Iris pigment epithelial cell (primary cell): ENCODE measurements around the gene SLCO4A1.

ENCODE experiments used
- DNase-seq: peaks from one replicate; pipeline ENCODE4 v3.0.0-alpha.2; 2011; ENCODE audit warnings: low read depth

The SLCO4A1 gene

GRCh38 chr20:62688083-62688482 lies 45.8 kb downstream of the SLCO4A1 start:
- DNase-seq = no peak

GRCh38 chr20:62688855-62689460 lies 46.7 kb downstream of the SLCO4A1 start:
- peak; percentile 22 for DNase-seq

GRCh38 chr20:62689861-62690260 lies 47.6 kb downstream of the SLCO4A1 start:
- no peak for DNase-seq

- no peak for DNase-seq
These were observed 48.0 kb downstream of the SLCO4A1 start for GRCh38 chr20:62690261-62690820.

GRCh38 chr20:62691487-62691886 lies 49.2 kb downstream of the SLCO4A1 start:
- DNase-seq = no peak

GRCh38 chr20:62692176-62692575 lies 49.9 kb downstream of the SLCO4A1 start:
- DNase-seq = no peak

GRCh38 chr20:62692801-62693523 lies 50.7 kb downstream of the SLCO4A1 start:
- DNase-seq = no peak

- DNase-seq = no peak
These were observed 51.2 kb downstream of the SLCO4A1 start for GRCh38 chr20:62693524-62693922.

- DNase-seq = no peak
These were observed 51.8 kb downstream of the SLCO4A1 start for GRCh38 chr20:62694106-62694505.

GRCh38 chr20:62694868-62695267 lies 52.6 kb downstream of the SLCO4A1 start:
- DNase-seq = no peak

GRCh38 chr20:62695448-62696414 lies 53.4 kb downstream of the SLCO4A1 start:
- no peak for DNase-seq

GRCh38 chr20:62696434-62696957 lies 54.2 kb downstream of the SLCO4A1 start:
- DNase-seq = no peak

GRCh38 chr20:62696989-62697388 lies 54.7 kb downstream of the SLCO4A1 start:
- DNase-seq = no peak

GRCh38 chr20:62697468-62697912 lies 55.2 kb downstream of the SLCO4A1 start:
- DNase-seq = no peak

- no peak for DNase-seq
These were observed 55.9 kb downstream of the SLCO4A1 start for GRCh38 chr20:62698231-62698630.

GRCh38 chr20:62699296-62699695 lies 57.0 kb downstream of the SLCO4A1 start:
- DNase-seq = no peak

GRCh38 chr20:62699741-62700140 lies 57.4 kb downstream of the SLCO4A1 start:
- no peak for DNase-seq

GRCh38 chr20:62700261-62700930 lies 58.1 kb downstream of the SLCO4A1 start:
- DNase-seq = no peak

- no peak for DNase-seq
These were observed 59.1 kb downstream of the SLCO4A1 start for GRCh38 chr20:62701161-62702012.

- no peak for DNase-seq
These were observed 59.7 kb downstream of the SLCO4A1 start for GRCh38 chr20:62702013-62702300.
